Measurements from ENCODE around the gene PFN3. TPM values are rescaled to one million over a fixed set of nuclear protein-coding genes. Genes with fewer than 3 reads are reported as not detected.
A peak's percentile ranks its signal among the peaks of the same experiment; 100 is the strongest.

Gene PFN3
- total RNA-seq, 1 experiment from 2014 or later, result not detected

DNA sequence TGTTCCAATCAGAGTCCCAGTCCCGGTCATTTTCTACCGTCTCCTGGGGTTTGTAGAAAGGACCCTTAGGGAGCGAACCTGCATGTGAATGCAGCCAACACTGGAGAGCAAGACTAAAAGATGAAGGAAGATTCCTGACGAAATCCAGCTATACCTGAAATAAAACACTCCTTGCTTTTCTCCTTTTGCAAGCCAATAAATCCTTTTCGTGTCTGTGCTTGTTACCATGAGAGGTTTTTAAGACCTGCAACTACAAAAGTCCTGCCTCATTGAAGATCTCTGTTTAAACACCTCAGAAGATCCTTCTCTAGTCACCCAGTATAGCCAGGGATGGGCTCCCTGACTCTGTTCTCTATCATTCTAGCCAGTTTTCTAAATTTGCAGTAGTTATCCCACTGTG, 26.2 kb downstream of the PFN3 start:
- Mint-ChIP-seq H3K36me3 (ENCODE audit: insufficient read depth, unreplicated experiment) (peaks cover 19% of the 10 kb centered on the region), H3K9me3 (ENCODE audit: low read depth, unreplicated experiment) (no peaks in the 10 kb centered on the region), H3K27ac (ENCODE audit: unreplicated experiment) (no peak overlapping the region), H3K27me3 (ENCODE audit: unreplicated experiment) (no peaks in the 10 kb centered on the region), H3K4me1 (ENCODE audit: low read depth, unreplicated experiment) (peaks cover 42% of the 10 kb centered on the region), H3K4me3 (ENCODE audit: low read depth, unreplicated experiment) (no peak overlapping the region)
- CTCF ChIA-PET, result no interaction called here
- no TSS peak for BruUV-seq (replicated peaks)
- TF ChIP-seq, protein P1, sequence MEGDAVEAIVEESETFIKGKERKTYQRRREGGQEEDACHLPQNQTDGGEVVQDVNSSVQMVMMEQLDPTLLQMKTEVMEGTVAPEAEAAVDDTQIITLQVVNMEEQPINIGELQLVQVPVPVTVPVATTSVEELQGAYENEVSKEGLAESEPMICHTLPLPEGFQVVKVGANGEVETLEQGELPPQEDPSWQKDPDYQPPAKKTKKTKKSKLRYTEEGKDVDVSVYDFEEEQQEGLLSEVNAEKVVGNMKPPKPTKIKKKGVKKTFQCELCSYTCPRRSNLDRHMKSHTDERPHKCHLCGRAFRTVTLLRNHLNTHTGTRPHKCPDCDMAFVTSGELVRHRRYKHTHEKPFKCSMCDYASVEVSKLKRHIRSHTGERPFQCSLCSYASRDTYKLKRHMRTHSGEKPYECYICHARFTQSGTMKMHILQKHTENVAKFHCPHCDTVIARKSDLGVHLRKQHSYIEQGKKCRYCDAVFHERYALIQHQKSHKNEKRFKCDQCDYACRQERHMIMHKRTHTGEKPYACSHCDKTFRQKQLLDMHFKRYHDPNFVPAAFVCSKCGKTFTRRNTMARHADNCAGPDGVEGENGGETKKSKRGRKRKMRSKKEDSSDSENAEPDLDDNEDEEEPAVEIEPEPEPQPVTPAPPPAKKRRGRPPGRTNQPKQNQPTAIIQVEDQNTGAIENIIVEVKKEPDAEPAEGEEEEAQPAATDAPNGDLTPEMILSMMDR (IDR thresholded peaks at IDR 0.05; ENCODE audit: unreplicated experiment), result no peak
- no peak for DNase-seq
- intact Hi-C loops (cut with micrococcal nuclease; ENCODE audit: unreplicated experiment), result no loop called here

DNA sequence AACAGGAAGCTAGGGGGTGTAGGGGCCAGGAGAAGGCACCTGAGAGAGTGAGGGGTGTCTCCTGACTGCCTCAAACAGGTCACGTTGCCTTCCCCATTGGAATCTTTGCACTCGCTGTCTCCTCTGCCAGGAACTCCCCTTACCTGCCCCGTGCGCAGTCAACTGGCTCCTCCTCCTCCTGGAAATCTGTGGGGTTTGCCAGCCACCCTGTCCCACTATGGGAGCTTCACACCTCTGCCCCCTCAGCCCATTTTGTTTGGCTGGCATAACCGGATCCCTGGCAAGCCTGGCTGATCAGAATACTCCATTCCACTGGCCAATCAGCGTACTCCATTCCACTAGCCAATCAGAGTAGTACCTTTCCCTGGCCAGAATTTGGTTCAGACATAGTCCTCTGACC, 26.7 kb downstream of the PFN3 start:
- Mint-ChIP-seq H3K27me3 (ENCODE audit: unreplicated experiment) (no peaks in the 10 kb centered on the region), H3K9me3 (ENCODE audit: low read depth, unreplicated experiment) (no peaks in the 10 kb centered on the region), H3K4me1 (ENCODE audit: low read depth, unreplicated experiment) (peaks cover 42% of the 10 kb centered on the region)

DNA sequence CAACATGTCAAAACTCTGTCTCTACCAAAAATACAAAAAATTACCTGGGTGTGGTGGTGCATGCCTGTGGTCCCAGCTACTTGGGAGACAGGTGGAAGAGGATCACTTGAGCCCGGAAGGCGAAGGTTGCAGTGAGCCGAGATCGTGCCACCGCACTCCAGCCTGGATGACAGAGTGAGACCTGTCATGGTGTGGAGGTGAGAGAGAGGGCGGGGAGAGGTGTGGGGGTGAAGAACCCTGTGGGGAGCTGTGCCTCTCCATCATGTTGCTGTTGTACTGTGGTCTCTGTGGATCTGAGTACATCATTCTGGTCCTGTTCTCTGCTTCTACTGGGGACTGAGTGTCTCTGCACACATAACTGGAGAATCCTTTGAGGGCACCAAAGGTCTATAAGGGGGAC, 27.6 kb downstream of the PFN3 start:
- H3K27ac Mint-ChIP-seq (ENCODE audit: unreplicated experiment), result no peak overlapping the region
- CTCF ChIA-PET, result no interaction called here
- intact Hi-C loops (cut with micrococcal nuclease; ENCODE audit: unreplicated experiment), result no loop called here
- peaks cover 23% of the 10 kb centered on the region for H3K36me3 Mint-ChIP-seq (ENCODE audit: insufficient read depth, unreplicated experiment)
- no TSS peak for BruUV-seq (replicated peaks)
- TF ChIP-seq, protein P1 (IDR thresholded peaks at IDR 0.05; ENCODE audit: unreplicated experiment), result no peak
- no peaks in the 10 kb centered on the region for H3K9me3 Mint-ChIP-seq (ENCODE audit: low read depth, unreplicated experiment)
- no peak overlapping the region for H3K4me3 Mint-ChIP-seq (ENCODE audit: low read depth, unreplicated experiment)
- H3K27me3 Mint-ChIP-seq (ENCODE audit: unreplicated experiment), result no peaks in the 10 kb centered on the region
- no peak for DNase-seq
- H3K4me1 Mint-ChIP-seq (ENCODE audit: low read depth, unreplicated experiment), result peaks cover 34% of the 10 kb centered on the region

More for the DNA sequence above, 26.7 kb downstream of the PFN3 start:
- H3K27ac Mint-ChIP-seq (ENCODE audit: unreplicated experiment), result no peak overlapping the region
- BruUV-seq (replicated peaks), result no TSS peak
- CTCF ChIA-PET, result no interaction called here
- H3K4me3 Mint-ChIP-seq (ENCODE audit: low read depth, unreplicated experiment), result no peak overlapping the region
- intact Hi-C loops (cut with micrococcal nuclease; ENCODE audit: unreplicated experiment), result no loop called here
- TF ChIP-seq, protein P1 (IDR thresholded peaks at IDR 0.05; ENCODE audit: unreplicated experiment), result no peak
- H3K36me3 Mint-ChIP-seq (ENCODE audit: insufficient read depth, unreplicated experiment), result peaks cover 19% of the 10 kb centered on the region
- DNase-seq, result no peak

DNA sequence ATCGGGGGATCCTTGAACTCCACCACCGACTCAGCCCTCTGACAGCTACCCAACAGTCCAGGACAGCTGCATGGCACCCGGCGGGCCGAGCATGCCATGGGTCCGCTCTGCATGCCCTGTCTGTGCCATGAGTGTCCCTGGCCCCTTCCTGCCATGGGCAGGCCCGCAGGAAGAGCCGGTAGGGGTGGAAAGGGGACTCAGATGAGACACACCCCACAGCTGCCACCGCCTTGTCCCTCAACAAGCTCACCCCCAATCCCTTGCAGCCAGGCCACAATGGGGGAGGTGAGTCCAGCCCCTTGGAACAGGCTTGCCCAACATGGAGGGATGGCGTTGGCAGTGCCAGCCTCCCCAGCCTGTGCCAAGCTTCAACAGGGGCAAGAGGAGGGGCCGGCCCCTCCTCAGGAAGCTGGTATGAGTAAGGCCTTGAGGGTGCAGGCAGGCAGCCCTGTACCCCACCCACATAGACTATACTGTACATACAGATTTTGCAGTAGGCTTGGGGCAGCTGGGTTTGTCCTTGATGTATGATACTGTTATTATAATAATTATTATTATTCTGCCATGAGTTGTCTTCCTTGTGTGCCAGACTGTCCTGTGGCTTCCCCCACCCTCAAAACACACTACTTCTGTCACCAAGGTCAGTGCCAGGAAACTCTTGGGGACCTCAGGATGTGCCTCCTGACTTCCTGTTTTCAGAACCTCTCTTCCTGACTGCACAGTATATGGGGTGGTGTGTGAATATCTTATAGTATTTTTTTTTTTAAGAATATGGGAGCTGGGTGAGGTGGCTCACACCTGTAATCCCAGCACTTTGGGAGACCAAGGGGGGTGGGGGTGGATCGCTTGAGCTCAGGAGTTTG, 28.2 kb downstream of the PFN3 start:
- peaks cover 28% of the 10 kb centered on the region for H3K4me1 Mint-ChIP-seq (ENCODE audit: low read depth, unreplicated experiment)

More for the DNA sequence above, 28.2 kb downstream of the PFN3 start:
- H3K27ac Mint-ChIP-seq (ENCODE audit: unreplicated experiment), result no peak overlapping the region
- H3K36me3 Mint-ChIP-seq (ENCODE audit: insufficient read depth, unreplicated experiment), result peaks cover 23% of the 10 kb centered on the region
- no peak for DNase-seq
- TF ChIP-seq, protein P1 (IDR thresholded peaks at IDR 0.05; ENCODE audit: unreplicated experiment), result no peak
- intact Hi-C loops (cut with micrococcal nuclease; ENCODE audit: unreplicated experiment), result no loop called here
- CTCF ChIA-PET, result interaction anchor here (1.1 to 3.8 kb wide), 3 partner anchors 13 to 30 kb away, joined by 3 to 46 read pairs (median 12); no protein-coding TSS in a partner anchor
- peak overlapping the region; percentile 53 for H3K4me3 Mint-ChIP-seq (ENCODE audit: low read depth, unreplicated experiment)
- BruUV-seq (replicated peaks), result no TSS peak
- no peaks in the 10 kb centered on the region for H3K27me3 Mint-ChIP-seq (ENCODE audit: unreplicated experiment)
- no peaks in the 10 kb centered on the region for H3K9me3 Mint-ChIP-seq (ENCODE audit: low read depth, unreplicated experiment)
